H1 (cell line): ENCODE data around the gene CAPZA2. TPM values are rescaled to one million over a fixed set of nuclear protein-coding genes. Genes with fewer than 3 reads are reported as not detected.

Source experiments
- ASH2L ChIP-seq: fragments of 200-600, 300-600 bp; sonication (generic); IDR thresholded peaks from one replicate; pipeline ENCODE4 v1.7.1; 2017; ENCODE audit warnings: low read length
- BRCA1 ChIP-seq: IDR thresholded peaks from 2 replicates; pipeline ENCODE4 v1.6.1; 2012; ENCODE audit warnings: low read depth, low read length, improper control_type of control experiment
- CEBPB ChIP-seq: IDR thresholded peaks from 2 replicates; pipeline ENCODE4 v1.6.1; 2012; ENCODE audit warnings: low read depth, low read length
- CHD7 ChIP-seq: fragments of 300-600 bp; sonication (generic); IDR thresholded peaks from 2 replicates; pipeline ENCODE4 v1.7.1; 2012; ENCODE audit warnings: low read length, moderate library complexity, mild to moderate bottlenecking, inconsistent platforms; ENCODE audit not compliant: insufficient replicate concordance
- HDAC6 ChIP-seq: IDR thresholded peaks from one replicate; pipeline ENCODE4 v1.7.1; 2012; ENCODE audit warnings: low read depth, mild to moderate bottlenecking, inconsistent platforms, low read length, moderate library complexity
- JUND ChIP-seq: IDR thresholded peaks from 2 replicates; pipeline ENCODE4 v1.6.1; 2011; ENCODE audit warnings: mild to moderate bottlenecking, improper control_type of control experiment, low read length
- KDM1A ChIP-seq: fragments of 200-600, 300-600 bp; sonication (generic); IDR thresholded peaks from 2 replicates; pipeline ENCODE4 v1.7.1; 2016; ENCODE audit warnings: mild to moderate bottlenecking, low read length, borderline replicate concordance
- MAX ChIP-seq: IDR thresholded peaks from 2 replicates; pipeline ENCODE4 v1.6.1; 2012; ENCODE audit warnings: inconsistent platforms
- POLR2AphosphoS5 ChIP-seq: IDR thresholded peaks from 2 replicates; pipeline ENCODE4 v1.6.1; 2011; ENCODE audit warnings: low read depth, low read length
- RFX5 ChIP-seq: IDR thresholded peaks from 2 replicates; pipeline ENCODE4 v1.6.1; 2011; ENCODE audit warnings: low read depth, low read length, improper control_type of control experiment, borderline replicate concordance
- SAP30 ChIP-seq: fragments of 300-600 bp; sonication (generic); IDR thresholded peaks from 2 replicates; pipeline ENCODE4 v1.7.1; 2012; ENCODE audit warnings: low read length, moderate library complexity, mild to moderate bottlenecking, inconsistent platforms; ENCODE audit not compliant: insufficient read depth, insufficient replicate concordance
- SP4 ChIP-seq: IDR thresholded peaks from 2 replicates; pipeline ENCODE4 v1.6.1; 2012; ENCODE audit warnings: low read length, inconsistent platforms
- SUZ12 ChIP-seq: fragments of 200-600 bp; sonication (generic); IDR thresholded peaks from 2 replicates; pipeline ENCODE4 v1.6.1; 2012; ENCODE audit warnings: mild to moderate bottlenecking, inconsistent platforms, low read length, moderate library complexity, mixed read lengths
- polyA plus RNA-seq, 7 experiments: library from polyadenylated mRNA; depleted of rRNA in 3 of 7; stranded (reverse) in 5 of 7; unstranded in 2 of 7; fragments of >200 nt in 5 of 7; fragments of 200-250 nt in 2 of 7; gene quantifications; 1 replicate in 5 of 7; 2 replicates in 1 of 7; 4 replicates in 1 of 7; pipeline versions ENCODE4 v1.2.1 to v1.2.3, GENCODE V29; 2011 to 2013; ENCODE audit warnings: missing spikeins in 2 of 7, mixed read lengths in 2 of 7
- total RNA-seq: library from RNA; stranded (reverse); fragmentation: NEBNext Ultra II Directional; extraction: Animal tissue kit (Norgen Biotek cat#: 25700); gene quantifications from 2 replicates; pipeline ENCODE4 v1.2.1, GENCODE V29; 2021

Gene CAPZA2
- total and polyA plus RNA-seq, 2 of the 8 experiments (the other 6 are each of a cell fraction or from before 2014, with no cell fraction given): 33.2 to 145 TPM

GRCh38 chr7:116924741-116925140 is 62.4 kb downstream of the CAPZA2 start (continued):
- TF ChIP-seq CHD7 (no peak), SP4 (no peak), CEBPB (no peak), HDAC6 (no peak), JUND (no peak), SAP30 (no peak), SUZ12 (no peak), RFX5 (no peak), BRCA1 (no peak), ASH2L (no peak), MAX (no peak), POLR2AphosphoS5 (no peak), KDM1A (no peak)
